Prostate gland (tissue), 2 donors: ENCODE measurements around the gene ZDHHC19.

Source experiments
- POLR2A ChIP-seq: fragments of 450-650 bp; IDR thresholded peaks from one replicate; pipeline ENCODE4 v1.6.1; 2016; ENCODE audit warnings: antibody characterized with exemption, mild to moderate bottlenecking
- TF ChIP-seq, protein P1 (sequence below), 4 experiments: fragments of 200-600 bp in 2 of 4; fragments of 450-650 bp in 2 of 4; sonication (generic) in 2 of 4; IDR thresholded peaks; 1 replicate in 3 of 4; 2 replicates in 1 of 4; pipeline ENCODE4 v1.5.1; 2016 to 2019; ENCODE audit warnings: antibody characterized with exemption in 4 of 4, mild to moderate bottlenecking in 2 of 4, moderate library complexity in 2 of 4

DNA sequence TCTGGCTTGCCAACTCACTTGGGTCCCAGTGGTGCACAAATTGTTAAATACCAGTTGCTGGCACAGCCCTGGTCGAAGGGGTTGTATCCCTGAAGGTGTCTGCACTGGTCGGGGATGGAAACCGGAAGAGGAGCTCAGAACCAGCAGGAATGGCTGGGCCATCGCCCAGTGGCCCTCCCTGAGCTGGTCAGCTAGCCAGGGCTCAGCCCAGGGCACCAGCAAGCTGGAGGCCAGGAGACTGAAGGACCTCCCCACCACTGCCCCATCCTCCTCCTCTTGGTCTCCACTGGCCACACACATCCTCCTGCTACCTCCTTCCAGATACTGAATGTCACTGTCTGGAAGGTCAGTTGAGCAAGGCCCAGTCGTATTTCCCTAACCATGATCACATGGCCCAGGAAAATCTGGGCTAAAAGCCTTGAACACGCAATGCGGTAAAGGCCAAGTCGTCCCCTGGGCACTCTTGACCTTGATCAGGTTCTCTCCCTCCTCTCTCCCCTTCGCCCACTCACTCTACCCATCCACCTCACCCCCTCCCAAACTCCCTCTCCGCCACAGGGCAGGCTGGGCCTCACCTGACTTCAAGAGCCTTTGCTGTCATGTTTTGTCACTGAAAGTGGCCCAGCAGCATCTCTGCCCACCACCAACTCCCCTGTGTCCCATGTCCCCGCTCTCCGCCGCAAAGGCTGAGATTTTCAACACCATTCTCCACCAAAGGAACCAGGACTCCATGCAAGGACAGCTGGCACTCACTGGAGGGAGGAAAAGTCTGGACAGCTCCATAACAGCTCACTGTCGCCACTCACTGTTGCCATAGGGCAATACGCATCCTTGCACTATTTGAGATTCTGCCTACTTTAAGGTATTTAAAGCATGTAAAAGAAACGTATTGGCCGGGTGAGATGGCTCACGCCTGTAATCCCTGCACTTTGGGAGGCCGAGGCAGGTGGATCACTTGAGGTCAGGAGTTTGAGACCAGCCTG is 12.1 kb downstream of the ZDHHC19 start:
- TF ChIP-seq, protein P1, sequence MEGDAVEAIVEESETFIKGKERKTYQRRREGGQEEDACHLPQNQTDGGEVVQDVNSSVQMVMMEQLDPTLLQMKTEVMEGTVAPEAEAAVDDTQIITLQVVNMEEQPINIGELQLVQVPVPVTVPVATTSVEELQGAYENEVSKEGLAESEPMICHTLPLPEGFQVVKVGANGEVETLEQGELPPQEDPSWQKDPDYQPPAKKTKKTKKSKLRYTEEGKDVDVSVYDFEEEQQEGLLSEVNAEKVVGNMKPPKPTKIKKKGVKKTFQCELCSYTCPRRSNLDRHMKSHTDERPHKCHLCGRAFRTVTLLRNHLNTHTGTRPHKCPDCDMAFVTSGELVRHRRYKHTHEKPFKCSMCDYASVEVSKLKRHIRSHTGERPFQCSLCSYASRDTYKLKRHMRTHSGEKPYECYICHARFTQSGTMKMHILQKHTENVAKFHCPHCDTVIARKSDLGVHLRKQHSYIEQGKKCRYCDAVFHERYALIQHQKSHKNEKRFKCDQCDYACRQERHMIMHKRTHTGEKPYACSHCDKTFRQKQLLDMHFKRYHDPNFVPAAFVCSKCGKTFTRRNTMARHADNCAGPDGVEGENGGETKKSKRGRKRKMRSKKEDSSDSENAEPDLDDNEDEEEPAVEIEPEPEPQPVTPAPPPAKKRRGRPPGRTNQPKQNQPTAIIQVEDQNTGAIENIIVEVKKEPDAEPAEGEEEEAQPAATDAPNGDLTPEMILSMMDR (IDR thresholded peaks at IDR 0.05), result no peak
- TF ChIP-seq POLR2A, result no peak
